GM10248 (cell line): Measurements from ENCODE around the gene DHRS7C.

ENCODE experiments used
- CTCF ChIA-PET: fragments of 300-600 bp; sonication (Branson Sonifier 250); formaldehyde crosslinking; extraction: SDS; loops from one replicate; lab custom pipeline; 2021; ENCODE audit warnings: antibody characterized with exemption; lab: Yijun Ruan, JAX
- POLR2A ChIA-PET: fragments of 350-650 bp; sonication (Branson Sonifier 250); formaldehyde crosslinking; extraction: SDS; loops from one replicate; lab custom pipeline; 2020; ENCODE audit warnings: antibody characterized with exemption; lab: Yijun Ruan, JAX
- DNase-seq: peaks from one replicate; pipeline ENCODE4 v3.0.0; 2012; ENCODE audit errors: extremely low spot score
- CTCF ChIP-seq: IDR thresholded peaks from 2 replicates; pipeline ENCODE4 v1.5.1; 2012; ENCODE audit warnings: mild to moderate bottlenecking, low read depth; ENCODE audit errors: extremely low read depth, missing control alignments, control extremely low read depth

Gene DHRS7C

GRCh38 chr17:9790889-9791876 is at the start of gene DHRS7C:
Gene DHRS7C (minus strand): TSS chr17:9791592. CDS start chr17:9791284, 308 bp downstream.
- no peak for DNase-seq
- CTCF ChIA-PET: no interaction called here
- no peak for TF ChIP-seq CTCF
- POLR2A ChIA-PET: no interaction called here

- DNase-seq: no peak
- POLR2A ChIA-PET: no interaction called here
- TF ChIP-seq CTCF: no peak
Observed at GRCh38 chr17:9839433-9839832, 48.0 kb upstream of the DHRS7C start.

GRCh38 chr17:9837551-9838471 is 46.4 kb upstream of the DHRS7C start:
- ChIA-PET POLR2A (no interaction called here), CTCF (interaction anchor here (1.1 to 1.9 kb wide), 2 partner anchors 13 to 19 kb away, joined by 3 to 4 read pairs; no protein-coding TSS in a partner anchor)
- no peak for DNase-seq
- no peak for TF ChIP-seq CTCF

More at GRCh38 chr17:9839433-9839832, 48.0 kb upstream of the DHRS7C start:
- CTCF ChIA-PET: interaction anchor here (1.9 kb wide), 1 partner anchor 15 kb away, joined by 4 read pairs; no protein-coding TSS in a partner anchor

- ChIA-PET CTCF (no interaction called here), POLR2A (no interaction called here)
- no peak for DNase-seq
- no peak for TF ChIP-seq CTCF
Observed at GRCh38 chr17:9833922-9834321, 42.5 kb upstream of the DHRS7C start.

GRCh38 chr17:9830711-9831110 is 39.3 kb upstream of the DHRS7C start:
- no peak for TF ChIP-seq CTCF
- POLR2A ChIA-PET: no interaction called here
- DNase-seq: no peak
- CTCF ChIA-PET: interaction anchor here (1.0 to 1.5 kb wide), 2 partner anchors 11 to 21 kb away, joined by 3 to 4 read pairs; no protein-coding TSS in a partner anchor

- DNase-seq: no peak
- ChIA-PET CTCF (no interaction called here), POLR2A (no interaction called here)
- TF ChIP-seq CTCF: no peak
Observed at GRCh38 chr17:9829343-9829742, 38.0 kb upstream of the DHRS7C start.
